ENCODE data around the gene ZDHHC20. TPM values are rescaled to one million over a fixed set of nuclear protein-coding genes. Genes with fewer than 3 reads are reported as not detected.

ZDHHC20 gene
- total RNA-seq, 1 donor from 2014 or later: 49.6 TPM

DNA sequence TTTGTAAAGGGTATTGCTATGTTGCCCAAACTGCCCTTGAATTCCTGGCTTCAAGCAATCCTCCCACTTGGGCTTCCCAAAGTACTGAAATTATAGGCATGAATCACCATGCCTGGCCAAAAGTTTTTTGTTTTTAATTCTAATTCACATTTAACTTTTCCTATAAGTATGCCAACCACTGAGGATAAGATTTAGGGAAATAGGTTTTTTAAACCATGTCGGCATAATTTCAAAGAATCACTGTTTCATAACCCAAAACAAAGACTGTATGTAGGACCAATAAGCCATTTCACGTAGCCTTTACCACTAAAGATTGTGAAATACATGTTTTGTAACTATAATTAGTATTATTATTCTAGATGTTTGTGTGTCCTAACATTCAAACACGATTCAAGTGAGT, 8.2 kb downstream of the ZDHHC20 start:
- no peaks in the 10 kb centered on the region for H3K27me3 ChIP-seq (ENCODE audit: control insufficient read depth, insufficient read depth, low read length)
- TF ChIP-seq, protein P1, sequence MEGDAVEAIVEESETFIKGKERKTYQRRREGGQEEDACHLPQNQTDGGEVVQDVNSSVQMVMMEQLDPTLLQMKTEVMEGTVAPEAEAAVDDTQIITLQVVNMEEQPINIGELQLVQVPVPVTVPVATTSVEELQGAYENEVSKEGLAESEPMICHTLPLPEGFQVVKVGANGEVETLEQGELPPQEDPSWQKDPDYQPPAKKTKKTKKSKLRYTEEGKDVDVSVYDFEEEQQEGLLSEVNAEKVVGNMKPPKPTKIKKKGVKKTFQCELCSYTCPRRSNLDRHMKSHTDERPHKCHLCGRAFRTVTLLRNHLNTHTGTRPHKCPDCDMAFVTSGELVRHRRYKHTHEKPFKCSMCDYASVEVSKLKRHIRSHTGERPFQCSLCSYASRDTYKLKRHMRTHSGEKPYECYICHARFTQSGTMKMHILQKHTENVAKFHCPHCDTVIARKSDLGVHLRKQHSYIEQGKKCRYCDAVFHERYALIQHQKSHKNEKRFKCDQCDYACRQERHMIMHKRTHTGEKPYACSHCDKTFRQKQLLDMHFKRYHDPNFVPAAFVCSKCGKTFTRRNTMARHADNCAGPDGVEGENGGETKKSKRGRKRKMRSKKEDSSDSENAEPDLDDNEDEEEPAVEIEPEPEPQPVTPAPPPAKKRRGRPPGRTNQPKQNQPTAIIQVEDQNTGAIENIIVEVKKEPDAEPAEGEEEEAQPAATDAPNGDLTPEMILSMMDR (IDR thresholded peaks at IDR 0.05; ENCODE audit: insufficient read depth, low read length, poor library complexity, severe bottlenecking): no peak
- DNase-seq (ENCODE audit: low read depth): no peak
- H3K36me3 ChIP-seq (ENCODE audit: control insufficient read depth, insufficient read depth, low read length): no peaks in the 10 kb centered on the region
- no peak overlapping the region for H3K4me3 ChIP-seq (ENCODE audit: low read depth, low read length)

GRCh38 chr13:21446656-21447055, 12.4 kb downstream of the ZDHHC20 start:
- Histone ChIP-seq H3K4me3 (ENCODE audit: low read depth, low read length) (no peak overlapping the region), H3K36me3 (ENCODE audit: control insufficient read depth, insufficient read depth, low read length) (no peaks in the 10 kb centered on the region), H3K27me3 (ENCODE audit: control insufficient read depth, insufficient read depth, low read length) (no peaks in the 10 kb centered on the region)
- DNase-seq (ENCODE audit: low read depth): no peak
- TF ChIP-seq, protein P1 (IDR thresholded peaks at IDR 0.05; ENCODE audit: insufficient read depth, low read length, poor library complexity, severe bottlenecking): no peak

DNA sequence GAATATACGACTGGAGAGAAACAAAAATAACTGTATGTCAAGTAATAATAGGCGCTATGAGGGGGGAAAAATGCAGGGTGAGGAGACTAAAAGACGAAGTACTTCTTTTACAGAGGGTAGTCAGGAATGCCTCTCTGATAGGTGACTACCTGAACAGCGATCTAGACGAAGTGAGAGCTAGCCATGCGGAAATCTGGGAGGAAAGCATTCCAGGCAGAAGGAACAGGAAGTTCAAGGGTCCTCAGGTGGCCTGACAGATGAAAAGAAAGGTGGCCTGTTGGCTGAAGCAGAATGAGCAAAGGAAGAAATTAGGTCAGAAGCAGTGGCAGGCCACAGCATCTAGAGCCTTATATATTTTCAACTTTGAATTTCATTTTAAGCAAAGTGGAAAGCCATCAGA, 13.3 kb downstream of the ZDHHC20 start:
- TF ChIP-seq, protein P1 (IDR thresholded peaks at IDR 0.05; ENCODE audit: insufficient read depth, low read length, poor library complexity, severe bottlenecking): no peak
- DNase-seq (ENCODE audit: low read depth): no peak
- H3K4me3 ChIP-seq (ENCODE audit: low read depth, low read length): no peak overlapping the region

DNA sequence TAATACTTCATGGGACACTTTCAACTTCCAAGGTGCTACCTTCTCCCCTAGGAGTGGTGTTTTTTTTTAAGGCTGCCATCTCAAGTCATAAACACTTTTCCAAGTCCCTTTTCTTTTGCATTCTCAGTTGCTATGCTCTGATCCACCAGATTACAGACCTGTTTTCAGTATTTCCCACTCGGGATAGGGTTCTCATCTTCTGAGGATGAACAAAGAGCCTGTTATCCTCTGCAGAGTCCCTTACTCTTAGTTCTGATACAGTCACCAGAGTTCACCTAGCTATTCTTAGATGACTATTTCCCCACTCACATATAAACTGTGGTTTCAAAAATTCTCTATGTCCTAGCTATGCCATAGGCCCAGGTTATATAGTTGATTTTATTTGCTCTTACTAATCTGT, 15.9 kb downstream of the ZDHHC20 start:
- H3K36me3 ChIP-seq (ENCODE audit: control insufficient read depth, insufficient read depth, low read length): no peaks in the 10 kb centered on the region
- no peak for DNase-seq (ENCODE audit: low read depth)
- TF ChIP-seq, protein P1 (IDR thresholded peaks at IDR 0.05; ENCODE audit: insufficient read depth, low read length, poor library complexity, severe bottlenecking): no peak
- H3K27me3 ChIP-seq (ENCODE audit: control insufficient read depth, insufficient read depth, low read length): no peaks in the 10 kb centered on the region
- no peak overlapping the region for H3K4me3 ChIP-seq (ENCODE audit: low read depth, low read length)

More for the DNA sequence above, 13.3 kb downstream of the ZDHHC20 start:
- Histone ChIP-seq H3K36me3 (ENCODE audit: control insufficient read depth, insufficient read depth, low read length) (no peaks in the 10 kb centered on the region), H3K27me3 (ENCODE audit: control insufficient read depth, insufficient read depth, low read length) (no peaks in the 10 kb centered on the region)

GRCh38 chr13:21436582-21436981, 22.5 kb downstream of the ZDHHC20 start:
- no peaks in the 10 kb centered on the region for H3K27me3 ChIP-seq (ENCODE audit: control insufficient read depth, insufficient read depth, low read length)
- no peak overlapping the region for H3K4me3 ChIP-seq (ENCODE audit: low read depth, low read length)
- TF ChIP-seq, protein P1 (IDR thresholded peaks at IDR 0.05; ENCODE audit: insufficient read depth, low read length, poor library complexity, severe bottlenecking): no peak
- H3K36me3 ChIP-seq (ENCODE audit: control insufficient read depth, insufficient read depth, low read length): no peaks in the 10 kb centered on the region
- no peak for DNase-seq (ENCODE audit: low read depth)

DNA sequence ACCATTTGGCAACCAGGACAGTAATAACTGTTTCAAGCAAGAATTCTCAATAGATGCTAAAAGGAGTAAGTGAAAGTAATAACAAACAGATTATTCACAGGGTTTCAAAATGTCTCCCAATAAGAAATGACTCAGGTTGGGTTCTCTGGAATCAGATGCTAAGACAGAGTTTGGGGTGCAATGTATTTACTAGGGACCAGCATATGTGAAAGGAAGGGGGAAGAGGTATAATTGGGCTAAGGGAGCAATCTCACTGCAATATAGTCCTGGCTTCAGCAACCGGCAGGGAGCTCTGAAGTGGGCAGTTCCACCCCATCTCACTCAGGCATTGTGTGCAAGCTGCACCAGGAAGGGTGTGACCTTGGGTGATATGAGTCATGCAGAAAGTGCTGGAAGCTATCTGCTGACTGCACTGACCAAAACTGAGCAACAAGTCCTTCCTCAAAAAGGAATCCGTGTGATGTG, 23.4 kb downstream of the ZDHHC20 start:
- Histone ChIP-seq H3K4me3 (ENCODE audit: low read depth, low read length) (no peak overlapping the region), H3K27me3 (ENCODE audit: control insufficient read depth, insufficient read depth, low read length) (no peaks in the 10 kb centered on the region), H3K36me3 (ENCODE audit: control insufficient read depth, insufficient read depth, low read length) (no peaks in the 10 kb centered on the region)
- TF ChIP-seq, protein P1 (IDR thresholded peaks at IDR 0.05; ENCODE audit: insufficient read depth, low read length, poor library complexity, severe bottlenecking): no peak
- DNase-seq (ENCODE audit: low read depth): peak; percentile 75

All from kidney epithelial cell (primary cell).